Panc1 (cell line): Measurements from ENCODE around the gene GLG1. TPM values are rescaled to one million over a fixed set of nuclear protein-coding genes. Genes with fewer than 3 reads are reported as not detected.

Experiments used
- ATAC-seq: fragments of 200-7000 bp; cut with Tn5 transposase; 2 replicates; pipeline ENCODE4 v1.9.1; 2020; ENCODE audit warnings: mild to moderate bottlenecking, moderate library complexity
- BruUV-seq: library from RNA; stranded (reverse); fragments of 400-500 nt; replicated peaks from 2 replicates; lab custom pipeline; 2021; lab: Mats Ljungman, UMichigan
- CTCF ChIA-PET: fragments of 300-600 bp; sonication (Branson Sonifier 250); formaldehyde crosslinking; loops from one replicate; lab custom pipeline; 2022; ENCODE audit warnings: antibody characterized with exemption; lab: Charles Lee
- POLR2A ChIA-PET: fragments of 300-600 bp; sonication (Branson Sonifier 250); formaldehyde crosslinking; loops from one replicate; lab custom pipeline; 2022; ENCODE audit warnings: antibody characterized with exemption; lab: Charles Lee
- DNase-seq: peaks from one replicate; pipeline ENCODE4 v3.0.0-alpha.2; 2010; ENCODE audit warnings: low read depth, low spot score
- H3K27ac ChIP-seq: 2 replicates; pipeline ENCODE4 v1.5.1; 2011; ENCODE audit warnings: mild to moderate bottlenecking, low read length, inconsistent platforms
- H3K27me3 ChIP-seq: fragments of 200-500 bp; sonication (Bioruptor generic); 2 replicates; pipeline ENCODE4 v1.6.0; 2014; ENCODE audit warnings: low read length, inconsistent platforms; ENCODE audit not compliant: control insufficient read depth, insufficient read depth
- H3K36me3 ChIP-seq: fragments of 200-500 bp; sonication (Bioruptor generic); 2 replicates; pipeline ENCODE4 v1.5.1; 2014; ENCODE audit warnings: inconsistent platforms, mild to moderate bottlenecking, low read length, moderate library complexity; ENCODE audit not compliant: control insufficient read depth, insufficient read depth
- H3K4me1 ChIP-seq: 2 replicates; pipeline ENCODE4 v1.5.1; 2011; ENCODE audit warnings: inconsistent platforms, mild to moderate bottlenecking, low read length, moderate library complexity; ENCODE audit not compliant: control insufficient read depth, insufficient read depth
- H3K4me3 ChIP-seq, 2 experiments: 2 replicates each; pipeline ENCODE4 v1.5.1; 2011 to 2012; ENCODE audit warnings: low read depth in 2 of 2, low read length in 2 of 2, mild to moderate bottlenecking in 2 of 2, inconsistent platforms in 1 of 2, moderate library complexity in 1 of 2
- H3K9me3 ChIP-seq: fragments of 200-500 bp; sonication (Bioruptor generic); 2 replicates; pipeline ENCODE4 v1.5.1; 2014; ENCODE audit warnings: low read depth, mild to moderate bottlenecking, inconsistent platforms, low read length, moderate library complexity; ENCODE audit not compliant: control insufficient read depth, insufficient read depth
- CTCF ChIP-seq: fragments of 450-650 bp; IDR thresholded peaks from 2 replicates; pipeline ENCODE4 v1.5.1; 2017; ENCODE audit warnings: mild to moderate bottlenecking
- POLR2AphosphoS5 ChIP-seq: IDR thresholded peaks from 2 replicates; pipeline ENCODE4 v1.6.1; 2012; ENCODE audit warnings: mild to moderate bottlenecking, low read depth, low read length, moderate library complexity
- REST ChIP-seq, 2 experiments: IDR thresholded peaks; 2 replicates each; pipeline ENCODE4 v1.6.1; 2011 to 2012; ENCODE audit warnings: low read depth in 2 of 2, control low read depth in 1 of 2, low read length in 1 of 2, mild to moderate bottlenecking in 1 of 2, moderate library complexity in 1 of 2; ENCODE audit not compliant: insufficient read depth in 1 of 2
- SIN3A ChIP-seq: IDR thresholded peaks from 2 replicates; pipeline ENCODE4 v1.6.1; 2012; ENCODE audit warnings: low read depth, mild to moderate bottlenecking, low read length, moderate library complexity, borderline replicate concordance; ENCODE audit not compliant: insufficient read depth
- in situ Hi-C: cut with HindIII; loops from 2 replicates; pipeline ENCODE4 v1.10.0; 2016; ENCODE audit warnings: low sequenced_read_pairs, low pct_unique_long_range_greater_than_20kb
- intact Hi-C: fragments of 100-400 bp; cut with micrococcal nuclease; formaldehyde crosslinking; loops from one replicate; pipeline ENCODE4 v1.10.0; 2022; ENCODE audit not compliant: unreplicated experiment
- total RNA-seq: library from RNA; stranded (reverse); gene quantifications from one replicate; pipeline ENCODE4 v1.2.1, GENCODE V29; 2021; ENCODE audit not compliant: unreplicated experiment

The GLG1 gene
- total RNA-seq, 1 experiment from 2014 or later: 75.9 TPM

GRCh38 chr16:74501484-74502478 is 105.1 kb downstream of the GLG1 start:
- POLR2A ChIA-PET: interaction anchor here (0.5 to 0.7 kb wide), 2 partner anchors 11 to 183 kb away, joined by 3 read pairs; no protein-coding TSS in a partner anchor
- no peak for ATAC-seq
- in situ Hi-C loops: no loop called here

More at GRCh38 chr16:74501484-74502478, 105.1 kb downstream of the GLG1 start:
- BruUV-seq: TSS peak; percentile 36
- Histone ChIP-seq H3K4me1 (no peaks in the 10 kb centered on the region), H3K27ac (no peak overlapping the region), H3K36me3 (0 out of 2 replicates have a peak, but pooled peaks cover 2% of the 10 kb centered on the region), H3K4me3 (no peak overlapping the region), H3K27me3 (no peaks in the 10 kb centered on the region), H3K9me3 (no peaks in the 10 kb centered on the region)
- no peak for DNase-seq
- CTCF ChIA-PET: no interaction called here
- intact Hi-C loops: no loop called here
- no peak for TF ChIP-seq REST (IDR thresholded peaks at IDR 0.05; ENCODE audit: insufficient read depth in 1 of 2, low read depth in 2 of 2, low read length in 1 of 2)
- TF ChIP-seq CTCF: no peak
- no peak for TF ChIP-seq POLR2AphosphoS5
- no peak for TF ChIP-seq SIN3A
